Epithelial cell of esophagus (primary cell): ENCODE measurements around the gene SNTA1.

ENCODE experiments used
- DNase-seq: peaks from one replicate; pipeline ENCODE4 v3.0.0; 2010; ENCODE audit warnings: low read depth
- H3K4me3 ChIP-seq: 2 replicates; pipeline ENCODE4 v1.5.1; 2011; ENCODE audit warnings: mild to moderate bottlenecking, low read length, control low read depth
- CTCF ChIP-seq: IDR thresholded peaks from 2 replicates; pipeline ENCODE4 v1.5.1; 2011; ENCODE audit warnings: low read depth, mild to moderate bottlenecking, low read length, control low read depth, inconsistent platforms; ENCODE audit not compliant: insufficient read depth; ENCODE audit errors: missing control alignments

Gene SNTA1

GRCh38 chr20:33370291-33370690 lies 73.3 kb downstream of the SNTA1 start:
- no peak for TF ChIP-seq CTCF
- DNase-seq = peak; percentile 44
- H3K4me3 ChIP-seq = no peak overlapping the region

GRCh38 chr20:33362898-33363297 lies 80.7 kb downstream of the SNTA1 start:
- no peak for TF ChIP-seq CTCF
- no peak for DNase-seq
- no peak overlapping the region for H3K4me3 ChIP-seq

GRCh38 chr20:33359399-33360261 lies 83.9 kb downstream of the SNTA1 start:
- no peak for TF ChIP-seq CTCF
- no peak for DNase-seq
- H3K4me3 ChIP-seq = no peak overlapping the region
